ENCODE measurements around the gene CEP128. TPM values are rescaled to one million over a fixed set of nuclear protein-coding genes. Genes with fewer than 3 reads are reported as not detected.

The CEP128 gene
- total RNA-seq, 1 experiment from 2014 or later: 28.3 TPM

DNA sequence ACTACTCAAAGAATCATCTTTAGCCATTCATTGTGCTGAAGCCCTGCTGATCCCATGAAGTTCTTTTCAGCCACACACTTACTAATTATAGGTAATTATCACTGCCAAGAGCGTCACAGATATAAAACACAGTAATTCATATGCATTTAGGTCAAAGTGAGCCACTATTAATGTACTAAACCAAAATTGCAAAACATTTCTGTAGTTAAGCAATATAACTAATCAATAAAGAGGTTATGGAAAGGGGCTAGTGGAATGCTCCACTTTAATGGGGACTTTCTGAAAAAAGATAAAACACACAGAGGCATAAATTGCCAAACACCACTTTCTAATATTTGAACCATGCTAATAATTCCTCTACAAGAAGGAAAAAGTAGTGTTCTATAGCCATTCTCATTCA lies 6.8 kb upstream of the CEP128 start:
- no peak for DNase-seq
- no peaks in the 10 kb centered on the region for H3K27me3 ChIP-seq (ENCODE audit: low read length)
- H3K36me3 ChIP-seq (ENCODE audit: insufficient read depth, low read length): no peaks in the 10 kb centered on the region
- H3K9ac ChIP-seq (ENCODE audit: low read length): no peak overlapping the region
- no peaks in the 10 kb centered on the region for H3K79me2 ChIP-seq (ENCODE audit: low read length)
- H3K4me3 ChIP-seq (ENCODE audit: low read length): no peak overlapping the region
- no peak overlapping the region for H3K4me2 ChIP-seq (ENCODE audit: low read depth, low read length, poor library complexity, severe bottlenecking)
- no peaks in the 10 kb centered on the region for H3K9me2 ChIP-seq (replicated peaks; ENCODE audit: insufficient read depth, low read length)
- H3K4me1 ChIP-seq (ENCODE audit: low read length): peaks cover 6% of the 10 kb centered on the region; the same call in 1 of the 2 replicates
- no peaks in the 10 kb centered on the region for H4K20me1 ChIP-seq (ENCODE audit: insufficient read depth, low read depth, low read length)
- H2AFZ ChIP-seq (ENCODE audit: low read length): no peak overlapping the region
- no peak overlapping the region for H3K27ac ChIP-seq (ENCODE audit: low read length)
- no peaks in the 10 kb centered on the region for H3K9me3 ChIP-seq (ENCODE audit: low read length)

GRCh38 chr14:80946797-80947196 lies 5.3 kb upstream of the CEP128 start:
- H3K27ac ChIP-seq (ENCODE audit: low read length): no peak overlapping the region
- H3K4me1 ChIP-seq (ENCODE audit: low read length): peaks cover 18% of the 10 kb centered on the region
- H2AFZ ChIP-seq (ENCODE audit: low read length): no peak overlapping the region
- H3K27me3 ChIP-seq (ENCODE audit: low read length): no peaks in the 10 kb centered on the region
- no peak overlapping the region for H3K4me2 ChIP-seq (ENCODE audit: low read depth, low read length, poor library complexity, severe bottlenecking)
- no peak for DNase-seq
- no peaks in the 10 kb centered on the region for H3K9me2 ChIP-seq (replicated peaks; ENCODE audit: insufficient read depth, low read length)
- no peaks in the 10 kb centered on the region for H3K36me3 ChIP-seq (ENCODE audit: insufficient read depth, low read length)
- H3K9ac ChIP-seq (ENCODE audit: low read length): no peak overlapping the region
- no peaks in the 10 kb centered on the region for H3K79me2 ChIP-seq (ENCODE audit: low read length)
- H3K9me3 ChIP-seq (ENCODE audit: low read length): no peaks in the 10 kb centered on the region
- no peak overlapping the region for H3K4me3 ChIP-seq (ENCODE audit: low read length)
- H4K20me1 ChIP-seq (ENCODE audit: insufficient read depth, low read depth, low read length): no peaks in the 10 kb centered on the region

DNA sequence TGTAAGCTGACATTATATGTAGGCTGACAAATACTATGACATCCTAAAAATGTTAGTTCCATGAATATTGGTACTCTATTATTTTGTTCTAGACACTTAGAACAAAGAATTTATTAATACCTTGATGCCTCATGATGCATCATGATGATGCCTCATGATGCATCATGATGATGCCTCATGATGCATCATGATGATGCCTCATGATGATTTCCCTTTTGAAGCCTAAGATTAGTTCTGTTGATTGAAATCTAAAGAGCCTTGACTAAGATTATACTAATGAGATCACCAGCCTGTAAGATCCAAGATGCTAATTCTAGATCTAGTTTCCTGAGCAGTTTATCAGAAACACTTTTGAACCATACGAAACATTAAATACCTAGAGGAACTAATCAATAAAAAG lies 4.6 kb upstream of the CEP128 start:
- H3K4me3 ChIP-seq (ENCODE audit: low read length): no peak overlapping the region
- no peaks in the 10 kb centered on the region for H3K9me3 ChIP-seq (ENCODE audit: low read length)
- no peaks in the 10 kb centered on the region for H3K36me3 ChIP-seq (ENCODE audit: insufficient read depth, low read length)
- H3K27me3 ChIP-seq (ENCODE audit: low read length): no peaks in the 10 kb centered on the region
- no peaks in the 10 kb centered on the region for H3K9me2 ChIP-seq (replicated peaks; ENCODE audit: insufficient read depth, low read length)
- H4K20me1 ChIP-seq (ENCODE audit: insufficient read depth, low read depth, low read length): no peaks in the 10 kb centered on the region
- no peak overlapping the region for H3K27ac ChIP-seq (ENCODE audit: low read length)
- peaks cover 3% of the 10 kb centered on the region for H3K79me2 ChIP-seq (ENCODE audit: low read length)
- no peak overlapping the region for H2AFZ ChIP-seq (ENCODE audit: low read length)
- no peak overlapping the region for H3K4me2 ChIP-seq (ENCODE audit: low read depth, low read length, poor library complexity, severe bottlenecking)
- no peak overlapping the region for H3K9ac ChIP-seq (ENCODE audit: low read length)
- DNase-seq: no peak
- H3K4me1 ChIP-seq (ENCODE audit: low read length): peaks cover 18% of the 10 kb centered on the region

DNA sequence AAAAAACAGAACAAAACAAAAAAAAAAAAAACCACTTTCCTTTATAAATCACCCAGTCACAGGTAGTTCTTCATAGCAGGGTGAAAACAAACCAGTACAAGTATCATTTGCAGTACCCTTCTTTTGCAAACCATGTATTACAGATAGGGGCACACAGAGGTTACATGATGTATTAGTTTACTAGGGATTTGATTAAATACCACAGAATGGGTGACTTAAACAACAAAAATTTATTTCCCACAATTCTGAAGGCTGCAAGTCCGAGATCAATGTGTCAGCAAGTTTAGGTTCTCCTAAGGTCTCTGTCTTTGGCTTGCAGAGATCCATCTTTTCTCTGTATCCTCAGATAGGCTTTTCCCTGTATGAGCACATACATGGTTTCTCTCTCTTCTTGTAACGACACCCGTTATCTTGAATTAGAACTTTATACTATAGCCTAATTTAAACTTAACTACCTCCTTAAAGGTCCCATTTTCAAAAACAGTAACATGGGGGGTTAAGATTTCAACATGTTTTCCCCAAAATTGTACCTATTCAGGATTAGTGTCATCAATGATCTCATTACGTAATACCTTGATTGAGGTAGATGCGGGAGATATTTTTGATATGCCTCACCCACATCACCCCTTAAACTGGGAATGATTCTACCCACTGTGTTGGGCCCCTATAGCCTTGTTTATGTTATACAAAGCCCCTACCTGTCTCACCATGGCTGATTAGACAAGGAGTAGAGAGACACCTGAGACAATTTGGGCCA lies 3.5 kb upstream of the CEP128 start:
- no peaks in the 10 kb centered on the region for H3K36me3 ChIP-seq (ENCODE audit: insufficient read depth, low read length)
- no peak overlapping the region for H3K9ac ChIP-seq (ENCODE audit: low read length)
- H2AFZ ChIP-seq (ENCODE audit: low read length): no peak overlapping the region
- H3K27me3 ChIP-seq (ENCODE audit: low read length): no peaks in the 10 kb centered on the region
- H3K4me2 ChIP-seq (ENCODE audit: low read depth, low read length, poor library complexity, severe bottlenecking): no peak overlapping the region
- H3K27ac ChIP-seq (ENCODE audit: low read length): no peak overlapping the region
- no peaks in the 10 kb centered on the region for H3K9me3 ChIP-seq (ENCODE audit: low read length)
- H4K20me1 ChIP-seq (ENCODE audit: insufficient read depth, low read depth, low read length): no peaks in the 10 kb centered on the region
- no peak for DNase-seq
- peaks cover 27% of the 10 kb centered on the region for H3K4me1 ChIP-seq (ENCODE audit: low read length)
- peaks cover 14% of the 10 kb centered on the region for H3K79me2 ChIP-seq (ENCODE audit: low read length)
- no peaks in the 10 kb centered on the region for H3K9me2 ChIP-seq (replicated peaks; ENCODE audit: insufficient read depth, low read length)
- no peak overlapping the region for H3K4me3 ChIP-seq (ENCODE audit: low read length)

- H3K79me2 ChIP-seq (ENCODE audit: low read length): peaks cover 31% of the 10 kb centered on the region
- H2AFZ ChIP-seq (ENCODE audit: low read length): peak overlapping the region; percentile 80
- no peaks in the 10 kb centered on the region for H3K9me3 ChIP-seq (ENCODE audit: low read length)
- peak overlapping the region; percentile 83 for H3K4me2 ChIP-seq (ENCODE audit: low read depth, low read length, poor library complexity, severe bottlenecking)
- H3K27ac ChIP-seq (ENCODE audit: low read length): peak overlapping the region; percentile 47
- no peaks in the 10 kb centered on the region for H4K20me1 ChIP-seq (ENCODE audit: insufficient read depth, low read depth, low read length)
- no peaks in the 10 kb centered on the region for H3K27me3 ChIP-seq (ENCODE audit: low read length)
- H3K4me1 ChIP-seq (ENCODE audit: low read length): peaks cover 30% of the 10 kb centered on the region
- peak; percentile 74 for DNase-seq
- H3K9me2 ChIP-seq (replicated peaks; ENCODE audit: insufficient read depth, low read length): no peaks in the 10 kb centered on the region
- H3K36me3 ChIP-seq (ENCODE audit: insufficient read depth, low read length): no peaks in the 10 kb centered on the region
- peak overlapping the region; percentile 83 for H3K4me3 ChIP-seq (ENCODE audit: low read length)
- peak overlapping the region; percentile 73 for H3K9ac ChIP-seq (ENCODE audit: low read length)
These were observed 658 bp upstream of the CEP128 start for GRCh38 chr14:80942191-80942600.

DNA sequence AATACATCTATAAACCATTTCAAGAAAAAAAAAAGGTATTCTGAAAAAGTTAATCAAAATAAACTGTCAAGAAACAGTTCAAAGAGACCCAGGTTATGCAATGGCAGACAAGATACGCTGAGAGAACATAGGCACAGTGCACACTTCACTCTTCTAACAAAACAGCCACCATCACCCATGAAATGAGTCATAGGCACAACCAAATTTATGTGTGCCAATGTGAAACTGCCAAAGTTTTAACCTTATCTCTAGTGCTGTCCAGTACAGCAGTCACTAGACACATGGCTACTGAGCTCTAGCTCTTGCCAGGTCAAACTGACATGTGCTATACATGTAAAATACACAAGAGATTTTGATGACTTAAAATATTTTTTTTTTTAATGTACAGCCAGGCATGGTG lies 1.4 kb downstream of the CEP128 start:
- H3K9me3 ChIP-seq (ENCODE audit: low read length): no peaks in the 10 kb centered on the region
- H2AFZ ChIP-seq (ENCODE audit: low read length): peak overlapping the region; percentile 3; the same call in 1 of the 2 replicates
- no peaks in the 10 kb centered on the region for H4K20me1 ChIP-seq (ENCODE audit: insufficient read depth, low read depth, low read length)
- H3K9me2 ChIP-seq (replicated peaks; ENCODE audit: insufficient read depth, low read length): no peaks in the 10 kb centered on the region
- no peaks in the 10 kb centered on the region for H3K27me3 ChIP-seq (ENCODE audit: low read length)
- DNase-seq: peak; percentile 63
- H3K4me3 ChIP-seq (ENCODE audit: low read length): peak overlapping the region; percentile 83
- H3K79me2 ChIP-seq (ENCODE audit: low read length): peaks cover 47% of the 10 kb centered on the region
- peak overlapping the region; percentile 73 for H3K9ac ChIP-seq (ENCODE audit: low read length)
- peak overlapping the region; percentile 83 for H3K4me2 ChIP-seq (ENCODE audit: low read depth, low read length, poor library complexity, severe bottlenecking)
- H3K36me3 ChIP-seq (ENCODE audit: insufficient read depth, low read length): peaks cover 9% of the 10 kb centered on the region
- H3K4me1 ChIP-seq (ENCODE audit: low read length): peaks cover 40% of the 10 kb centered on the region
- peak overlapping the region; percentile 33 for H3K27ac ChIP-seq (ENCODE audit: low read length)

- Histone ChIP-seq H3K36me3 (ENCODE audit: insufficient read depth, low read length) (peaks cover 22% of the 10 kb centered on the region), H3K27ac (ENCODE audit: low read length) (peak overlapping the region; percentile 81), H3K4me2 (ENCODE audit: low read depth, low read length, poor library complexity, severe bottlenecking) (peak overlapping the region; percentile 47)
These were observed 7.9 kb downstream of the CEP128 start for GRCh38 chr14:80933686-80934085.

DNA sequence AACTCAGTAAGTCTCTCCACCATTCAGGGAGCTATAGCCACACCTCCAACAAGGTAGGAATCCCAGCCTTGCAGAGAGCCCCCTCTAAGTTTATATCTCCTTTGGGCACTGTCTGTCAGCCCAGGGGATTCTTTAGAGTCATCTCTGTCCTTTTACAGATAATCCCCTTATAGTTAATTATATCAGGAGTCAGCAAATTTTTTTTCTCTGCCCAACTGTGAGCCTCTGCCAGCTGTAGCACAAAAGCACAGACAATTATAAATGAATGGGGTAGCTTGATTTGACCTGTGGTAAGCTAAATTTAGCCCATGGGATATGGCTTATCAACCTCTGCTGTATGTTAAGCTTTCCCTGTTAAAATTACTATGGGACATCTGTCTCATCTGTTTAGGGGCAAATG lies 8.3 kb downstream of the CEP128 start:
- Histone ChIP-seq H3K27me3 (ENCODE audit: low read length) (no peaks in the 10 kb centered on the region), H2AFZ (ENCODE audit: low read length) (no peak overlapping the region), H3K4me2 (ENCODE audit: low read depth, low read length, poor library complexity, severe bottlenecking) (peak overlapping the region; percentile 47), H3K27ac (ENCODE audit: low read length) (peak overlapping the region; percentile 81), H3K4me3 (ENCODE audit: low read length) (peak overlapping the region; percentile 4; the same call in 1 of the 2 replicates), H3K4me1 (ENCODE audit: low read length) (peaks cover 57% of the 10 kb centered on the region), H3K36me3 (ENCODE audit: insufficient read depth, low read length) (peaks cover 22% of the 10 kb centered on the region), H3K9me3 (ENCODE audit: low read length) (peaks cover 8% of the 10 kb centered on the region; the same call in 1 of the 2 replicates), H3K9ac (ENCODE audit: low read length) (peak overlapping the region; percentile 15; the same call in 1 of the 2 replicates), H4K20me1 (ENCODE audit: insufficient read depth, low read depth, low read length) (no peaks in the 10 kb centered on the region), H3K79me2 (ENCODE audit: low read length) (peaks cover 79% of the 10 kb centered on the region), H3K9me2 (replicated peaks; ENCODE audit: insufficient read depth, low read length) (no peaks in the 10 kb centered on the region)
- DNase-seq: no peak

More at GRCh38 chr14:80933686-80934085, 7.9 kb downstream of the CEP128 start:
- Histone ChIP-seq H3K4me1 (ENCODE audit: low read length) (peaks cover 57% of the 10 kb centered on the region), H4K20me1 (ENCODE audit: insufficient read depth, low read depth, low read length) (no peaks in the 10 kb centered on the region), H3K9me2 (replicated peaks; ENCODE audit: insufficient read depth, low read length) (no peaks in the 10 kb centered on the region), H2AFZ (ENCODE audit: low read length) (no peak overlapping the region), H3K9ac (ENCODE audit: low read length) (peak overlapping the region; percentile 23; the same call in 1 of the 2 replicates), H3K4me3 (ENCODE audit: low read length) (peak overlapping the region; percentile 6; the same call in 1 of the 2 replicates), H3K27me3 (ENCODE audit: low read length) (no peaks in the 10 kb centered on the region), H3K9me3 (ENCODE audit: low read length) (peaks cover 8% of the 10 kb centered on the region; the same call in 1 of the 2 replicates), H3K79me2 (ENCODE audit: low read length) (peaks cover 78% of the 10 kb centered on the region)
- no peak for DNase-seq
